ENCODE measurements around the gene TTC23L.

TTC23L gene

DNA sequence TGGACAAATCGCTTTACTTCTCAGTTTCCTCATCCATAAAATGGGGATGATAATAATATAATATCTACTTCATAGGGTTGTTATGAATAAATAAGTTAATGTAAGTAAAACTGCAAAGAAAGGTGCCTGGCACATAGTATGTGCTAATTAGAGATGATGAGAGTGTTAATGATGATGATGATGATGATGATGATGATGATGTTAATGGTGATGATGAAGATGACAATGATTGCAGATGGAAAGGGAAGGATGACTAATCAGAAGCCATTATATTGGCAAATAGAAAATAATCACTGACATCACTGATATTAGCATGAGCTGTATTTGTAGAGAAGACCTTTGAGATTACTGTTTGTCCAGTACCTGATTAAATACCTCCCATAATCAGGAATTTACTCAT is 55.8 kb downstream of the TTC23L start:
- DNase-seq (ENCODE audit: low read depth, low spot score): no peak
- no peak overlapping the region for H3K4me3 ChIP-seq (ENCODE audit: low read depth, low read length)
- in situ Hi-C loops (cut with HindIII; ENCODE audit: low sequenced_read_pairs): no loop called here
- TF ChIP-seq, protein P1, sequence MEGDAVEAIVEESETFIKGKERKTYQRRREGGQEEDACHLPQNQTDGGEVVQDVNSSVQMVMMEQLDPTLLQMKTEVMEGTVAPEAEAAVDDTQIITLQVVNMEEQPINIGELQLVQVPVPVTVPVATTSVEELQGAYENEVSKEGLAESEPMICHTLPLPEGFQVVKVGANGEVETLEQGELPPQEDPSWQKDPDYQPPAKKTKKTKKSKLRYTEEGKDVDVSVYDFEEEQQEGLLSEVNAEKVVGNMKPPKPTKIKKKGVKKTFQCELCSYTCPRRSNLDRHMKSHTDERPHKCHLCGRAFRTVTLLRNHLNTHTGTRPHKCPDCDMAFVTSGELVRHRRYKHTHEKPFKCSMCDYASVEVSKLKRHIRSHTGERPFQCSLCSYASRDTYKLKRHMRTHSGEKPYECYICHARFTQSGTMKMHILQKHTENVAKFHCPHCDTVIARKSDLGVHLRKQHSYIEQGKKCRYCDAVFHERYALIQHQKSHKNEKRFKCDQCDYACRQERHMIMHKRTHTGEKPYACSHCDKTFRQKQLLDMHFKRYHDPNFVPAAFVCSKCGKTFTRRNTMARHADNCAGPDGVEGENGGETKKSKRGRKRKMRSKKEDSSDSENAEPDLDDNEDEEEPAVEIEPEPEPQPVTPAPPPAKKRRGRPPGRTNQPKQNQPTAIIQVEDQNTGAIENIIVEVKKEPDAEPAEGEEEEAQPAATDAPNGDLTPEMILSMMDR (IDR thresholded peaks at IDR 0.05; ENCODE audit: low read depth, low read length): no peak

DNA sequence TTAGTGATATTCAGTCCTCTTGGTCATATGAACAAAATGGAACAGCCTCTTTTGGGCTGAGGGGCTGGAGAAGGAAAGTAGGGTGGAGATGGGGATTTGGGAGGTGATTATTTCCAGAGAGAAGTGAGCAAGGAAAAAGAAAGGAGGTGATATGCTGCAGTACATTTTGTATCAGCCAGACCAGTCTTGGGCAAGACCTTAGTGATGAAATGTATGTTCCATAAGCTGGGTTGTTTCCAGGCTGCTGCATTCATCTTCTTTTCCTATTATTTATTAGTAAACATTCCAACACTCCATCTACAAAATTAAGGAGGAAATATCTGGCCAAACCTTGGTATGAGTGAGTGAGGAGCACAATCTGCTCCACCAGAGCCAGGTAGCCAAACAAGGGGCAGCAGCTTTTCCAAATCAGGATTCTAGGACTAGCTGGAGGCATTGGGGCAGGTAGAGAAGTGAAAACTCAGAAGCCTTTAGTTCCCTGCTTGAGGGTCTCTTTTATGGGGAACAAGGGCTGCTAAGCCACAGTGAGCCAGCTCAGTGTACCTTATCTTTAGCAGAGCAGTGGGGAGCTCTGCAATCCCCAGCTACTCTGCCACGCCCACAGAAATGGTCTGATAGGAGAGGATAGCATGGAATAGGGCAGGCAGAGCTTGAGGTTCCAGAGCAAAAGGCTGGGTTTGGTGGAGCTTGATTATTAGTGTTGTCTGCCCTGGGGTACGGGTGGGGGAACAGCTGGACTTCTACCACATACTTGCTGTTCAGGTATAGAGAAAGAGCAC is 56.9 kb downstream of the TTC23L start:
- in situ Hi-C loops (cut with HindIII; ENCODE audit: low sequenced_read_pairs): no loop called here
- no peak for DNase-seq (ENCODE audit: low read depth, low spot score)
- TF ChIP-seq, protein P1 (IDR thresholded peaks at IDR 0.05; ENCODE audit: low read depth, low read length): no peak
- H3K4me3 ChIP-seq (ENCODE audit: low read depth, low read length): no peak overlapping the region

DNA sequence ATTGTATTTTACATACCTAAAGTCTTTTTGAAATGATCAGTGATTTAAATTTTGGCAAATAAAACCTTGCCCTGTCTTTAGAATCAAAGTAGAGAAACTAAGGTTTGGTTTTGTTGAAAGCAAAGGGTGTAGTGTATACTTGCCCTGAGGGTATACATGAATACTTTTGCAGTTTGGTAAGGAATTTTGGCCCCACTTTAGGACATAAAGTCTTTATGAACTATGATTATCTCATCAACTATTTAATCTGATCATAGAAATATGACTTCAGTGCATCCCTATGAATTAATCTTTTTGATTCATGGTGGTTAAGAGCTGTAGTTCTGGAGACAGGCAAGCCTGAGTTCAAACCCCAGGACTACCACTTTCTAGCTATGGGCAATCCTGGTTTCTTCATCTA is 58.7 kb downstream of the TTC23L start:
- TF ChIP-seq, protein P1 (IDR thresholded peaks at IDR 0.05; ENCODE audit: low read depth, low read length): no peak
- H3K4me3 ChIP-seq (ENCODE audit: low read depth, low read length): no peak overlapping the region
- no peak for DNase-seq (ENCODE audit: low read depth, low spot score)
- in situ Hi-C loops (cut with HindIII; ENCODE audit: low sequenced_read_pairs): no loop called here

DNA sequence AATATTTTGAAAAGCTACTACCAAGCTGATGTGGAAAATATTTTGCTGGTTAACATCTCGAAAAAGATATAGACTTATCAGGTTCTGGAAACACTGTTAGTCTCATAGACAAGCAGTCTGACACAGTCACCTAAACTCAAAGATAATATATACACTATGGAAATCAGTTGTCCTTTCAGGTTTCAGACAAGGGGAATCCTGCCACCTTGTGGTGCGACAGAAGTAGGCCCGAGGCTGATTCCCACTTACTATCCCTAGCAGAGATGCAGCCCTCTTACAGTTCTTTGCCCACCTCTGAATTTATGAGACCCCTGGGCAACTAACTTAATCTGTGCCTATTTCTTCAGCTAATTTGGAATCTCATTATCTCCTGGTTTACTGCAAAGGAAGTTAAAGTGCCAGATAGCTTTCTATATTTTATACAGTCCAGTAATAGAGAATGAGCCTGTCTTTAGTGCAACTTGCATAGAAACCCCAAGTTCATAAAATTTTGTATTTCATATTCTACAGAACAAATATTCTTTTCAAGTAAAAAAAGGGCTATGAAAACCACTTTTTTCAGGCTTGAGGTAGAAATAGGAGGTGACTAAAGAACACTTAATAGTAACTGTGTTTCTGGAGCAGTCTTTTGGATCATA is 59.4 kb downstream of the TTC23L start:
- in situ Hi-C loops (cut with HindIII; ENCODE audit: low sequenced_read_pairs): no loop called here
- peak; percentile 74 for DNase-seq (ENCODE audit: low read depth, low spot score)
- no peak overlapping the region for H3K4me3 ChIP-seq (ENCODE audit: low read depth, low read length)
- TF ChIP-seq, protein P1 (IDR thresholded peaks at IDR 0.05; ENCODE audit: low read depth, low read length): peak; percentile 84

DNA sequence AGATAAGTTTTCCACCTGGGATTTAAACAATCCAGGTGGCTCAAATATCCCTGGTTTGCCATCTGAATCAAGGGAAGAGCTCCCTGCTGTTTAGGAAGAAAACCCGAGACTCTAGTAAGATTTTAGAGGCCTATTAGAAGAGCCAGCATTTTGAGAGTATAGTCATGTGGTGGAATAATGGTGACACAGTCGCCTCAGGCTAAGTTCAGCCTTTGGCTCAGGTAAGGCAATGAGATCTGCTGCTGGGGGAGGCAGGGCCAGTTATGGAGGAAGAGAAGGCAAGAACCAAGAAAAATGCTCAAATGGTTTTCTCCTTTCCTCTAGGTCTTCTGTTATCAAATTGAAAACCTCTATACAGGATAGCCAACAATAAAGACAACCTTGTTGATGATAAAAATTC is 60.1 kb downstream of the TTC23L start:
- H3K4me3 ChIP-seq (ENCODE audit: low read depth, low read length): no peak overlapping the region
- no peak for DNase-seq (ENCODE audit: low read depth, low spot score)
- TF ChIP-seq, protein P1 (IDR thresholded peaks at IDR 0.05; ENCODE audit: low read depth, low read length): no peak
- in situ Hi-C loops (cut with HindIII; ENCODE audit: low sequenced_read_pairs): no loop called here

DNA sequence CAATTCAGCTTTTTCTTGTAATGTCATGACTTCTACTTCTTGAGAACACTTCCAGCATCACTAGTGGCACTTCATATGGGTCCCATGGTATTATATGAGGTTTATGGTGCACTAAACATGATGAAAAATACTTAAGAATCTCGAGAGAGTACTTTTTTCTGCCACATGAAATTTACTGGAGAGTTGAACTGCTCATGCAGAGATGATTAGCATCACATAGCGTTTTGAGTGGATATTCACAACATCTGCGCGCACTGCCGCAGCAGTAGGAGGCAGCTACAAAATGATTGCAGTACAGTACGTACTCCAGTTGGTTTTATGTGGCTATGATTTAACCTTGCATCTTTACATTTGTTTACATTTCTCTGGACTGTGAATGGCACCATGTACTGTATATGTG is 61.7 kb downstream of the TTC23L start:
- in situ Hi-C loops (cut with HindIII; ENCODE audit: low sequenced_read_pairs): no loop called here
- H3K4me3 ChIP-seq (ENCODE audit: low read depth, low read length): no peak overlapping the region
- DNase-seq (ENCODE audit: low read depth, low spot score): no peak
- TF ChIP-seq, protein P1 (IDR thresholded peaks at IDR 0.05; ENCODE audit: low read depth, low read length): no peak

Data from astrocyte of the spinal cord (primary cell).